GM21367 (cell line): ENCODE measurements around the gene INMT.
"Not testable (repeated sequence)": the region's sequence is repeated elsewhere in the genome, so short reads cannot be mapped to it uniquely, and the experiment has no call there.

Source experiments
- ATAC-seq: cut with Tn5 transposase; IDR thresholded peaks from one replicate; pipeline ENCODE4 v1.9.1; 2021; ENCODE audit not compliant: unreplicated experiment

The INMT gene

GRCh38 chr7:30751696-30752273 is at the start of gene INMT:
Gene INMT (plus strand): TSS chr7:30752135. CDS start chr7:30752151, 16 bp downstream.
- no peak for ATAC-seq

GRCh38 chr7:30702200-30702599 is 49.7 kb upstream of the INMT start:
- no peak for ATAC-seq

- no peak for ATAC-seq
Observed at GRCh38 chr7:30703756-30704155, 48.2 kb upstream of the INMT start.

DNA sequence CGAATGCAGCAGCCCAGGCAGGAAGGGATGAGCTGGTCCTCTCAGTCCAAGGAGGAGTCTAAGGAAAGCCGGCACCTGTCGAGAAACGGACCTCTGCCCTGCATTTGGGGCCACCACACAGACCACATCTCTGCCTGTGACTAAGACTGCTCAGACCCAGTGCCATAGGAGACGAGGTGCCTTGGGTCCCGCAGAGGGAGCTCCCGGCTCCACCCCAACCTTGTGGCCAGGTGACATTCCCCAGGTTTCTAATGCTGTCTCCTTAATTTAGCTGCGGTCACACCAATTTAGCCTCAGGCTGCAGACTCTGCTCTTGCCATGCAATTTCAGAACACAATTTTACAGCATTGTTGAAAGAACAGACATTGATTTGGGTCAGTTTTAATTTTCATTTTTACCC is 46.9 kb upstream of the INMT start:
- ATAC-seq = no peak

- ATAC-seq = no peak
Observed at GRCh38 chr7:30705596-30705995, 46.3 kb upstream of the INMT start.

DNA sequence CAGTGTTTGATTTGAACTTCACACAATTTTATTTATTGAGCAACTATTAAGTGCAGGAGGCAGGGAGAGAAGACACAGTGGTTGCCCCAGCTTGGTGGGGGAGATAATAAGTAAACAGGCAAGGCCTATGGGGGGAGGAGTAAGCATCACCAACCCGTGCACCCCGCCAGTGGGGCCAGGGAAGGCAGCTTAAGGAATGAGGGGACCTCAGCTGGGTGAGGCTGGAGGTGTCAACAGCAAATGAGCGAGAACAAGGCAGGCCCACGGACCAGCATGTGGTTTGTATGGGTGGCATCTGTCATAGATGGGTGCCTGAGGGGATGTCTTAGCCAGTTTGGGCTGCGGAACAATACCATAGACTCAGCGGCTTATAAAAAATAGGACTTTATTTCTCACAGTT is 45.6 kb upstream of the INMT start:
- ATAC-seq = no peak

DNA sequence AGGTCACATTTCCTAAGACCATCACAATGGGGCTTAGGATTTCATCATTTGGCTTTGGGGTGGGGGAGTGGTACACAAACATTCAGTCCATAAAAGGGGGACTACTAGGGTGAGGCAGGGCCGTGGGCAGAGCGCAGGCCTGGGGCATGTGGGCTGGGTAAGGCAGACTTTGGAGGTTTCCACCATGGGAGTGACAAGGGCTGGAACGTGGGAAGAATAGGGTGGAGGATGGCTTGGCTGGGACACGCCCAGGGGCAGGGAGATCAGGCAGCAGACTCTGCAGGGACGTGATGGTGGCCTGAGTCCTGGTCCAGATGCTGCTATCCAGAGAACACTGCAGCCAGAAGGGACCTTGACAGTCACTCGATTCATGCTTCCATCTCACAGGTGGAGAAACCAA is 45.0 kb upstream of the INMT start:
- no peak for ATAC-seq

- ATAC-seq = no peak
Observed at GRCh38 chr7:30707391-30708357, 44.3 kb upstream of the INMT start.

- ATAC-seq = no peak
Observed at GRCh38 chr7:30708412-30708811, 43.5 kb upstream of the INMT start.

- ATAC-seq = no peak
Observed at GRCh38 chr7:30708983-30709382, 43.0 kb upstream of the INMT start.

DNA sequence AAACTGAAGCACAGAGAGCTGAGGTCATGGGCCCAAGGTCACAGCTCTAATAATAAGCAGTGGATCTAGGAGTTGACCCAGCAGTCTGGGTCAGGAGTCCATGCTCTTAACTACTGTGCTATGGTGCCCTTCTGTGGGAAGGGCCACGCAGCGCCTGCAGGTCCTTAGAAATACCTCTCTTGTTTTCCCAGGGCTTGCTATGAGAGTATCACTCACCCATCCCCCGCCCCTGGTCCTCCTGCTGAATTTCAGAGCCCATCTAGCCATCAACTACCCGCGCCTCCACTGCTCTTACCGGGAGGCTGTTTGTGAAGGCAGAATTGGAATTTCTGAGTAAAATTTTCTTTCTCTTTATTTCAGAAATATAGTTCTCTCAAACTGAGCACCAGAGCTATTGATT is 42.4 kb upstream of the INMT start:
- ATAC-seq = no peak

GRCh38 chr7:30710669-30711068 is 41.3 kb upstream of the INMT start:
- no peak for ATAC-seq

DNA sequence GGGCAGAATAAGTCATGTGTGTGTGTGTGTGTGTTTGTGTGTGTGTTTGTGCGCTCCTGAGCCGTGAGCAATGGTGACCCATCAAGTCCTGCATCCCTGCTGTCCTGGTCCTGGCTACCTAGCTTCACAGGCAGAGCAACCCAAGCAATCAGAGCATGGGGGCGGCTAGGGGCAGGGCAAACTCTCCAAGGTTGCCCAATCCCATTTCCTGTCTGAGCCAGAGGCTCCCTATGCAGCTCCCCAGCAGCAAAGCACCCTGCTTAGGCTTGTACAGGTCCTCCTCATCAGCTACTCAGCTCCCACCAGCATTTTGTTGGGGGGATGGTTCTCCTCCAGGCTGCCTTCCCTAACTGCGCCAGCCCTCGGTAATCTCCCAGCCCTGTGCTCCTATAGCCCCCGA is 38.5 kb upstream of the INMT start:
- ATAC-seq = no peak

GRCh38 chr7:30714129-30714528 is 37.8 kb upstream of the INMT start:
- no peak for ATAC-seq

DNA sequence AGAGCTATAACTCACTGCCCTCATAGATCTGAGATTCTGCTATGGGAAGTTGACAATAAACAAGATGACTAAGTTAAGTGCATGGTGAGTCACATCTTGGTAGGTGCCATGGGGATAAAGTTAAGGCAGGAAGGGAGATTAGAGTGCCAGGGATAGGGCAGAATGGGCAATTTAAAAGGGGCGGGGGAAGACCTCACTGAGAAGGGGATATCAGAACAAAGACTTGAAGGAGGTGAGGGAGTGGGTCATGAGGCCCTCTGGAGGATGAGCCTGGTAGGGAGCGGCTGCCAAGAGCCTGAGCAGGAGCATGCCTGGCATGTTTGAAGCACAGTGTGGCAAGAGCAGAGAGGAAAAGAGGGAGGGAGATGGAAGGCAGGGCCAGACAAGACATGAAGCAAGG is 34.8 kb upstream of the INMT start:
- ATAC-seq = no peak

DNA sequence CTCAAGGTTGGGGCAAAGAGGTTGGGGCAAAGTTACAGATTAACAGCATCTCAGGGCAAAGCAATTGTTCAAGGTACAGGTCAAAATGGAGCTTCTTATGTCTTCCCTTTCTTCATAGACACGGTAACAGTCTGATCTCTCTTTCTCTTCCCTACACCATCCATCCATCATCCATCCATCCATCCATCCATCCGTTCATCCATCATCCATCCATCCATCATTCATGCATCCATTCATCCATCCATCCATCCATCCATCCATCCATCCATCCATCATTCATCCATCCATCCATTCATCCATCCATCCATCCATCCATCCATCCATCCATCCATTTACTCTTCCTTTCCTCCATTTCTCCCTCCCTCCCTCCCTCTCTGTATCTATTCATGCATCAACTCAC is 32.5 kb upstream of the INMT start:
- ATAC-seq = not testable (repeated sequence)

- ATAC-seq = no peak
Observed at GRCh38 chr7:30721211-30721610, 30.7 kb upstream of the INMT start.

DNA sequence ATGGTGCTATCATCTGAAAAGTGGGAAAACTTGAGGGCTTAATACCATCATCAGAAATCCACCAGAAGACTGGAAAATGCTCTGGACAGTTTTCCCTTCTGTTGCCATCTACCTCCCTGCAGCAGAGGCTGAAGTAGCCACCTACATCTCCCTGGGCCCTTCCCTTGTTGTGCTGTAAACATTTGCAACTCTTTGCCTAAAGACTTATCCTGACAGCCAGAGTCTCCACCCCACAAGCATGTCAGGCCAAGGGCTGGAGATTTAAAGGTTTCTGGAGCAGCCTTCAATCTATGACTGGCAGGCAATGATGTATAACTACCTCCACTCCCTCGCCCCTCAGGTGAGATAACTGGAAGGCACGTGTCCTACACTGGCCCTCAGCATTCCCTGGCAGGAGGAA is 29.7 kb upstream of the INMT start:
- ATAC-seq = no peak

- ATAC-seq = no peak
Observed at GRCh38 chr7:30722671-30723070, 29.3 kb upstream of the INMT start.

- no peak for ATAC-seq
Observed at GRCh38 chr7:30723776-30724175, 28.2 kb upstream of the INMT start.

- no peak for ATAC-seq
Observed at GRCh38 chr7:30726296-30727006, 25.5 kb upstream of the INMT start.
